ENCODE data around the gene SLC15A5.

- TF ChIP-seq POLR2A (IDR thresholded peaks at IDR 0.05) (no peak), CTCF (IDR thresholded peaks at IDR 0.05 in 4 of 5, conservative IDR thresholded peaks at IDR 0.05 in 1 of 5) (no peak)
Measured at GRCh38 chr12:16183541-16183940, 93.9 kb downstream of the SLC15A5 start.

Data from gastrocnemius medialis (tissue), 4 donors.